Upper lobe of left lung (tissue), 6 donors: ENCODE data around the gene PFKP. TPM values are rescaled to one million over a fixed set of nuclear protein-coding genes. Genes with fewer than 3 reads are reported as not detected.
A peak's percentile ranks its signal among the peaks of the same experiment; 100 is the strongest.

Source experiments
- ATAC-seq, 2 donors: fragments of 200-7000 bp; cut with Tn5 transposase; one replicate each; pipeline ENCODE4 v1.9.1; 2022; ENCODE audit warnings: mild to moderate bottlenecking in 2 of 2, moderate library complexity in 2 of 2; ENCODE audit not compliant: low FRiP score in 2 of 2
- DNase-seq, 2 donors: peaks; one replicate each; pipeline ENCODE4 v3.0.0-alpha.2; 2019 to 2020
- H3K27ac ChIP-seq, 4 donors: fragments of 200-600 bp; sonication (generic); one replicate each; pipeline ENCODE4 v1.5.1; 2016 to 2019
- H3K27me3 ChIP-seq, 4 donors: fragments of 200-600 bp; sonication (generic); one replicate each; pipeline ENCODE4 v1.5.1; 2017 to 2019
- H3K36me3 ChIP-seq, 4 donors: fragments of 200-600 bp; sonication (generic); one replicate each; pipeline ENCODE4 v1.5.1; 2016 to 2019
- H3K4me1 ChIP-seq, 4 donors: fragments of 200-600 bp; sonication (generic); one replicate each; pipeline ENCODE4 v1.5.1; 2018 to 2019
- H3K4me3 ChIP-seq, 4 donors: fragments of 200-600 bp; sonication (generic); one replicate each; pipeline ENCODE4 v1.5.1; 2017 to 2019; ENCODE audit warnings: mild to moderate bottlenecking in 2 of 4, moderate library complexity in 1 of 4
- H3K9me3 ChIP-seq, 4 donors: fragments of 200-600 bp; sonication (generic); one replicate each; pipeline ENCODE4 v1.5.1; 2018 to 2019
- EP300 ChIP-seq, 4 donors: sonication (generic); formaldehyde crosslinking; IDR thresholded peaks; one replicate each; pipeline ENCODE4 v1.5.1; 2017; ENCODE audit warnings: antibody characterized with exemption in 4 of 4, control low read depth in 2 of 4
- POLR2A ChIP-seq, 4 donors: fragments of 450-650 bp; IDR thresholded peaks; one replicate each; pipeline ENCODE4 v1.5.1; 2016 to 2017; ENCODE audit warnings: antibody characterized with exemption in 4 of 4, mild to moderate bottlenecking in 2 of 4
- POLR2AphosphoS5 ChIP-seq, 2 donors: sonication (generic); formaldehyde crosslinking; IDR thresholded peaks; one replicate each; pipeline ENCODE4 v1.5.1; 2017; ENCODE audit warnings: antibody characterized with exemption in 2 of 2
- WGBS, 2 donors: methylation state at CpG; one replicate each; pipeline ENCODE4 v1.1.5; 2017 to 2018; 5-methylcytosine and 5-hydroxymethylcytosine counted together
- total RNA-seq, 6 donors: library from RNA; depleted of rRNA in 4 of 6; stranded (reverse); fragments of >200 nt in 4 of 6; gene quantifications; one replicate each; pipeline versions ENCODE4 v1.1.0 to v1.2.1, GENCODE V29; 2016 to 2021
- TF ChIP-seq, protein P1 (sequence below), 6 experiments: fragments of 450-650 bp in 4 of 6; fragments of 200-600 bp in 2 of 6; sonication (generic) in 2 of 6; IDR thresholded peaks; one replicate each; pipeline ENCODE4 v1.5.1; 2016 to 2019; ENCODE audit warnings: antibody characterized with exemption in 6 of 6
- donor health status: DM: no; HTN: no; CAD: no; lungs with moderate emphysema.
- donor health status: DM: no; HTN: yes; CAD: no; lungs with severe emphysema.

Gene PFKP
- total RNA-seq, 6 donors from 2014 or later = 18.9 to 42.1 (median 30.8) TPM

DNA sequence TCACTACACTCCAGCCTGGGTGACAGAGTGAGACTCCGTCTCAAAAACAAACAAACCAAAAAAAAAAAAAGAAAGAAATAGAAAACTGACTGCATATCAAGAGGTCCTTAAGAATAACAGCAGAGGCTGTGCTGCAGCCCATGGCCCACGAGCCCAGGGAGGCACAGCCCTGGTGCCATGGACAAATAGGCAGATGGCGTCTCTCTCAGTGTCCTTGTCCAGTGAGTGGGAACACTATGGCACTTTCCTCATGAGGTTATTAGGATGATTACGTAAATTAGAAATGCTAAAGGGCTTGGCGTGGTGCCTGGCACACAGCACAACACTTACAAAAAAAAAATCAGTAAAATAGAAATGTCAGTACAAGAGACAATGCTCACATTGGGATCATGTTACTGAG, 33.4 kb upstream of the PFKP start:
- TF ChIP-seq, protein P1, sequence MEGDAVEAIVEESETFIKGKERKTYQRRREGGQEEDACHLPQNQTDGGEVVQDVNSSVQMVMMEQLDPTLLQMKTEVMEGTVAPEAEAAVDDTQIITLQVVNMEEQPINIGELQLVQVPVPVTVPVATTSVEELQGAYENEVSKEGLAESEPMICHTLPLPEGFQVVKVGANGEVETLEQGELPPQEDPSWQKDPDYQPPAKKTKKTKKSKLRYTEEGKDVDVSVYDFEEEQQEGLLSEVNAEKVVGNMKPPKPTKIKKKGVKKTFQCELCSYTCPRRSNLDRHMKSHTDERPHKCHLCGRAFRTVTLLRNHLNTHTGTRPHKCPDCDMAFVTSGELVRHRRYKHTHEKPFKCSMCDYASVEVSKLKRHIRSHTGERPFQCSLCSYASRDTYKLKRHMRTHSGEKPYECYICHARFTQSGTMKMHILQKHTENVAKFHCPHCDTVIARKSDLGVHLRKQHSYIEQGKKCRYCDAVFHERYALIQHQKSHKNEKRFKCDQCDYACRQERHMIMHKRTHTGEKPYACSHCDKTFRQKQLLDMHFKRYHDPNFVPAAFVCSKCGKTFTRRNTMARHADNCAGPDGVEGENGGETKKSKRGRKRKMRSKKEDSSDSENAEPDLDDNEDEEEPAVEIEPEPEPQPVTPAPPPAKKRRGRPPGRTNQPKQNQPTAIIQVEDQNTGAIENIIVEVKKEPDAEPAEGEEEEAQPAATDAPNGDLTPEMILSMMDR (IDR thresholded peaks at IDR 0.05) = no peak
- no peak for TF ChIP-seq EP300 (IDR thresholded peaks at IDR 0.05)
- no peak for TF ChIP-seq POLR2AphosphoS5 (IDR thresholded peaks at IDR 0.05)
- Histone ChIP-seq H3K36me3 (no peaks in the 10 kb centered on the region), H3K27ac (no peak overlapping the region), H3K4me3 (no peak overlapping the region), H3K9me3 (no peaks in the 10 kb centered on the region), H3K27me3 (no peaks in the 10 kb centered on the region), H3K4me1 (no peaks in the 10 kb centered on the region)
- 65 to 67% methylated on average over 5 of the region's 5 CpGs for WGBS, 2 donors
- ATAC-seq (no peak), DNase-seq (peak in 1 of 2 donors; percentile 37)

DNA sequence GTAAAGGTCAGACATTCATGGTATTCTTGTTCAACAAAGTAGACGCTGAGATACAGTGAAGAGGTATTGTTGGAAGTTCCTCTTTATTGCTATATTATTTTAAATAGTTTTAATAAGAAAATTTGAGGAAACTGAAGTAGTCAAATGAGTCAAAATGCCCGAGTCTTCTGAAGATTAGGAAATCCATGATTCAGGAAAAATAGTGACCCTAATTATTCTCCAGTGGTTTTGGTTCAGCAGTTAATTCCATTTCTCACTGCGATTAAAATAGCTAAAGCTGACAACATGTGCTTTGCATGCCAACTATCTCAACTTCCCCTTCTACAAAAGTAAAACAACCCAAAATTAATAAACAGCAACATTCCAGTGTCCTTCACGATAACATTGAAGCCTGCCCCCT, 32.7 kb upstream of the PFKP start:
- H3K27me3 ChIP-seq = no peaks in the 10 kb centered on the region
- WGBS, 2 donors = 53 to 55% methylated on average over 4 of the region's 4 CpGs
- H3K36me3 ChIP-seq = no peaks in the 10 kb centered on the region
- TF ChIP-seq, protein P1 (IDR thresholded peaks at IDR 0.05) = no peak
- TF ChIP-seq EP300 (IDR thresholded peaks at IDR 0.05) (no peak), POLR2AphosphoS5 (IDR thresholded peaks at IDR 0.05) (no peak), POLR2A (IDR thresholded peaks at IDR 0.05) (no peak)
- ATAC-seq (peak in 1 of 2 donors; percentile 33), DNase-seq (no peak)
- no peaks in the 10 kb centered on the region for H3K9me3 ChIP-seq
- no peaks in the 10 kb centered on the region for H3K4me1 ChIP-seq
- H3K4me3 ChIP-seq = no peak overlapping the region
- no peak overlapping the region for H3K27ac ChIP-seq

DNA sequence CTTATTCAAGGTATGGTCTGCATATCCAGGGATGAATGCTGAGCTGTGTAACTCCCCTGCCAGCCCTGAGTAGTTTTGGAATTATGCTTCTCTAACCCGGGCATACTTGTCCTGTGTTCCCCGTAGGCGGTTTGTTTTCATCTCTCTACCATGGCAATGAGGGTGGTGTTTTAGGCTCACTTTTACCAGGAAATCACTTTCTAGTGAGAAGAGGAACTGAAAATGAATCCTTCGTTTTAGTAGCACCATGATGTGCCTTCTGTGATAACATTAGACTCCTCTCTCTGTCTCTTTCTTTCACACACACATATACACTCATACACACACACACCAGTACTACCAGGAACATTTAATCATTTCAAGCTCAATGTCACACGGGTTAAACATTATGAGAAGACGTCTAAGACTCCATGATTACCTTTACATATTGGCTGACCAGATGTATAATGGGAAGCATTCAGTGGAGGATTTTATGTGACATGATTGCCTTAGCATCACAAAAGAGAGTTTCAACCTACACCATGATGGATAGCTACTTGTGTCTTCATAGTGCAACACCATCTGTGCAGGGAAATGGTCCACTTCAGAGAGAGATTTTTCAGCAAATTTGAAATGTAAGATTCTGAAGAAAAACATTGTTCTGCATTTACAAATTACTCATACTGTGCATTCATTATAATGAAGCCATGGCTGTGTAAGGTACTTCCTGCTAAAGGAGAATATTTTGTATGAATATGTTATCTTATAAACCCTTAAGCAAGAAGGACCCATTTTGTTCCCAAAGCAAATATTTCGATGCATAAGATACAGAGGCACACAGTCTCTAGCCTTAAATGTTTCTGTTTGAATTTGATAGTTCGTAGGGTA, 31.0 kb upstream of the PFKP start:
- Histone ChIP-seq H3K36me3 (no peaks in the 10 kb centered on the region), H3K4me1 (no peaks in the 10 kb centered on the region), H3K9me3 (no peaks in the 10 kb centered on the region), H3K27ac (no peak overlapping the region), H3K4me3 (no peak overlapping the region), H3K27me3 (no peaks in the 10 kb centered on the region)
- peak in 1 of 2 donors; percentile 80 for ATAC-seq
- WGBS, 2 donors = 64 to 69% methylated on average over 8 of the region's 8 CpGs
- TF ChIP-seq, protein P1 (IDR thresholded peaks at IDR 0.05) = no peak
- TF ChIP-seq POLR2AphosphoS5 (IDR thresholded peaks at IDR 0.05) (no peak), EP300 (IDR thresholded peaks at IDR 0.05) (no peak), POLR2A (IDR thresholded peaks at IDR 0.05) (no peak)
- DNase-seq = no peak

DNA sequence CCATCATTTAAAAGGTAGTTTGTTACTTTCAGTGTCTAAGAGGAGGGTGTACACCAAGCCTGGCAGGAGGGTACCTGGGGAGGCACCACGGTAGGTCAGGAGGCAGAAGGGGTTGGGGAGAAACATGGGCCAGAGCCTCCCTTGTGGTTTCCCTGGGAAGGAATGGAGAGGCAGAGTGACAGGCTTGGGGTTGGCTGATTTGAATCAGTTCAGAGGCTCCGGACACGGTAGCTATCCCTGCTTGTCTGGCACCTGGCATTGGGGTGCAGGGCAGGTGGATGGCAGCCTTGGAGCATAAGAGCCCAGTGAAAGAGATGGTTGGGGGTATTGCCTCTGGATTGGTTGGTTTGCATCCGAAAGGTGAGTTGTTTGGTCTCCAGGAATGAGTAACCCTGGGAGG, 30.2 kb upstream of the PFKP start:
- Histone ChIP-seq H3K36me3 (no peaks in the 10 kb centered on the region), H3K27me3 (no peaks in the 10 kb centered on the region), H3K4me3 (no peak overlapping the region), H3K4me1 (no peaks in the 10 kb centered on the region), H3K27ac (no peak overlapping the region), H3K9me3 (no peaks in the 10 kb centered on the region)
- TF ChIP-seq EP300 (IDR thresholded peaks at IDR 0.05) = no peak
- WGBS, 2 donors = 90 to 92% methylated on average over 4 of the region's 4 CpGs
- ATAC-seq (no peak), DNase-seq (no peak)

DNA sequence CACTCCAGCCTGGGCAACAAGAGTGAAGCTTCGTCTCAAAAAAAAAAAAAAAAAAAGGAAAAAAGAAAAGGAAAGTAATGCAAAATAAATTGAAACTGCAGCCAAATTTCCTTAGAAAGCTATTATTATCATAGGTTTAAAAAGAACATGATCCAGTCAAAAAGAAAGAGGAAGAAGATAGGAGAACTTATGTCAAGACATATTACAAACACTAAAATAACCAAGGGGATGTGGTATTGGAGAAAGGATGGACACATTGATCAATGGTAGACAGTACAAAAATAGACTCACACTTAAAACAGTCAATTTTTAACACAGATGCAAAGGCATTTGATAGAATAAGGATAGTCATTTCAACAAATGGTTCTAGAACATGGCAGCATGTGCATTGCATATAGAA, 27.3 kb upstream of the PFKP start:
- peak in 1 of 2 donors; percentile 43 for ATAC-seq
- no peak for TF ChIP-seq EP300 (IDR thresholded peaks at IDR 0.05)
- no peak for TF ChIP-seq POLR2A (IDR thresholded peaks at IDR 0.05)
- no peak for TF ChIP-seq POLR2AphosphoS5 (IDR thresholded peaks at IDR 0.05)
- TF ChIP-seq, protein P1 (IDR thresholded peaks at IDR 0.05) = no peak
- peaks cover 0 to under 1% (median 0%) of the 10 kb centered on the region in 4 donors for H3K4me1 ChIP-seq
- WGBS, 2 donors = 9 to 75% methylated on average over 1 of the region's 1 CpG
- no peaks in the 10 kb centered on the region for H3K9me3 ChIP-seq
- DNase-seq = no peak
- H3K27me3 ChIP-seq = no peaks in the 10 kb centered on the region
- H3K27ac ChIP-seq = no peak overlapping the region
- no peaks in the 10 kb centered on the region for H3K36me3 ChIP-seq
- no peak overlapping the region for H3K4me3 ChIP-seq
